Mammary epithelial cell (primary cell): Measurements from ENCODE around the gene RXRA.

Experiments
- CTCF ChIP-seq, 2 donors: IDR thresholded peaks in 1 of 2; conservative IDR thresholded peaks in 1 of 2; 2 replicates each; pipeline ENCODE4 v1.5.1; 2011 to 2012; ENCODE audit warnings: inconsistent platforms in 2 of 2, low read length in 2 of 2, mild to moderate bottlenecking in 2 of 2, control low read depth in 1 of 2, low read depth in 1 of 2; ENCODE audit not compliant: insufficient read depth in 1 of 2; ENCODE audit errors: extremely low read depth in 1 of 2
- EZH2 ChIP-seq: IDR thresholded peaks from 2 replicates; pipeline ENCODE4 v1.6.1; 2012; ENCODE audit warnings: low read length, inconsistent platforms, borderline replicate concordance

GRCh38 chr9:134314950-134315715 lies 11.1 kb upstream of the RXRA start:
- TF ChIP-seq EZH2 (no peak), CTCF (conservative IDR thresholded peaks at IDR 0.05 in 1 of 2, IDR thresholded peaks at IDR 0.05 in 1 of 2; ENCODE audit: extremely low read depth in 1 of 2, insufficient read depth in 1 of 2, low read depth in 1 of 2, low read length in 2 of 2) (no peak)
